GM12892 (cell line): ENCODE measurements around the gene DLGAP1.

Experiments
- POLR2AphosphoS5 ChIP-seq: IDR thresholded peaks from 2 replicates; pipeline ENCODE4 v1.6.1; 2011; ENCODE audit warnings: low read depth, low read length, control low read depth
- TAF1 ChIP-seq: IDR thresholded peaks from 2 replicates; pipeline ENCODE4 v1.6.1; 2011; ENCODE audit warnings: low read depth, mild to moderate bottlenecking, control low read depth, low read length, borderline replicate concordance

- TF ChIP-seq POLR2AphosphoS5 (no peak), TAF1 (no peak)
Observed at GRCh38 chr18:3468833-3469232, 986.3 kb downstream of the DLGAP1 start.
